SU-DHL-6 (cell line): ENCODE data around the gene MESD.

Source experiments
- EZH2phosphoT487 ChIP-seq: fragments of 200-600 bp; sonication (generic), shearing (Covaris generic); conservative IDR thresholded peaks from 2 replicates; pipeline ENCODE4 v1.6.1; 2018; ENCODE audit warnings: mild to moderate bottlenecking, antibody characterized with exemption, low read length, moderate library complexity, mixed read lengths
- TF ChIP-seq, protein P1 (sequence below): fragments of 200-600 bp; sonication (generic); IDR thresholded peaks from one replicate; pipeline ENCODE4 v1.5.1; 2017; ENCODE audit warnings: antibody characterized with exemption, mild to moderate bottlenecking, low read length, moderate library complexity; ENCODE audit not compliant: insufficient read depth, poor library complexity, severe bottlenecking

- TF ChIP-seq, protein P1, sequence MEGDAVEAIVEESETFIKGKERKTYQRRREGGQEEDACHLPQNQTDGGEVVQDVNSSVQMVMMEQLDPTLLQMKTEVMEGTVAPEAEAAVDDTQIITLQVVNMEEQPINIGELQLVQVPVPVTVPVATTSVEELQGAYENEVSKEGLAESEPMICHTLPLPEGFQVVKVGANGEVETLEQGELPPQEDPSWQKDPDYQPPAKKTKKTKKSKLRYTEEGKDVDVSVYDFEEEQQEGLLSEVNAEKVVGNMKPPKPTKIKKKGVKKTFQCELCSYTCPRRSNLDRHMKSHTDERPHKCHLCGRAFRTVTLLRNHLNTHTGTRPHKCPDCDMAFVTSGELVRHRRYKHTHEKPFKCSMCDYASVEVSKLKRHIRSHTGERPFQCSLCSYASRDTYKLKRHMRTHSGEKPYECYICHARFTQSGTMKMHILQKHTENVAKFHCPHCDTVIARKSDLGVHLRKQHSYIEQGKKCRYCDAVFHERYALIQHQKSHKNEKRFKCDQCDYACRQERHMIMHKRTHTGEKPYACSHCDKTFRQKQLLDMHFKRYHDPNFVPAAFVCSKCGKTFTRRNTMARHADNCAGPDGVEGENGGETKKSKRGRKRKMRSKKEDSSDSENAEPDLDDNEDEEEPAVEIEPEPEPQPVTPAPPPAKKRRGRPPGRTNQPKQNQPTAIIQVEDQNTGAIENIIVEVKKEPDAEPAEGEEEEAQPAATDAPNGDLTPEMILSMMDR, result no peak
- no peak for TF ChIP-seq EZH2phosphoT487
Observed at GRCh38 chr15:81016489-81017068, 27.0 kb upstream of the MESD start.
